ENCODE data around the gene MCM3. TPM values are rescaled to one million over a fixed set of nuclear protein-coding genes. Genes with fewer than 3 reads are reported as not detected.

MCM3 gene
- total and polyA plus RNA-seq, 2 of the 4 experiments (the other 2 are of a cell fraction), result 54.6 to 66.5 TPM

DNA sequence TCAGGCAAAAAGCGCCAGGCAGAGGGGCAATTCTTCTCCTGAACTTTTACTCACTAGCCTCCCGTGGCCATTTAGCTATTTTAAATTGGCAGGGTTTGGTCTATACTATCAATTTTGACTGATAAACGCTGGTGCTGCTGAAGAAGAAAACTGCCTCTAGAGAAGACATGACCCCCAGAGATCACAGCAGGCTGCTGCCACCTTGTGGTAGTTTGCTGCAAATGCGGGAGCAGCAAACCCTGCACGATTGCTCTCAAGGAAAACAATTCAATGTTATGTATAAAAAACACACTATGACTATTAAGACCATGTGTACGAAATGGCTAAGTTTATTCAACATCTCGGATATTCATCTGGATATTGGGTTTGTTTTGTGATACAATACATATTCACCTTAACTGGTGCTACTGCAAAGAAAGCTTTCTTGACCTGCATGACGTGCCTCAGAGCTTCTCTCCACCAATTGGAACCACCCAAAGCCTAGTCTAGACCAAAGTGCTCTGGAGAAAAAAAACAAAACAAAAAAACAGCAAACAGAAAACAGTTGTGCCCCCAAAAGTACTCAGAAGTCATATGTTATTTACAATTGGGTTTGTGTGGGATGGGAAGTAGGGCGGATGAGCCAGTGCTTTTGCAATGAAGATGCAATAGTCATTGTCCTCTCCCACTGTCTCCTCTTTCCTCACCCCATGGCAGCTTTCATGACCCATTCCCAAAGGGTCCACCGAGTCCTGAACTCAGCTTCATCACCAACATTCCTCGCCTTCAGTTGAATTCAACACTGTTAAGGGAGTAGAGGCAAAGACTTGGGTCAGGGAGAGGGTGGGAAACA lies 20.6 kb downstream of the MCM3 start:
- H3K9me1 ChIP-seq (ENCODE audit: insufficient read depth, low read length), result peaks cover 8% of the 10 kb centered on the region
- no peaks in the 10 kb centered on the region for H3K9me3 ChIP-seq (ENCODE audit: control insufficient read depth, insufficient read depth, low read length)
- H3K79me1 ChIP-seq (ENCODE audit: low read depth in 1 of 2, low read length in 2 of 2), result no peaks in the 10 kb centered on the region
- intact Hi-C loops (cut with micrococcal nuclease) (loop anchor here (1.0 to 2.0 kb wide), 6 partner anchors 101 to 409 kb away; partner anchors contain the start of gene PKHD1), dilution Hi-C loops (cut with HindIII; ENCODE audit: low sequenced_read_pairs, unreplicated experiment) (no loop called here), in situ Hi-C loops (cut with MboI; ENCODE audit: low sequenced_read_pairs) (loop anchor here (5.0 kb wide), 1 partner anchor 102 kb away; no protein-coding TSS in a partner anchor)
- no peak overlapping the region for H2AK9ac ChIP-seq (replicated peaks; ENCODE audit: low read depth, low read length, poor library complexity)
- H2BK20ac ChIP-seq (ENCODE audit: low read depth, low read length), result no peak overlapping the region
- no peak overlapping the region for H2BK5ac ChIP-seq (ENCODE audit: low read depth, low read length, poor library complexity, severe bottlenecking)
- no peak overlapping the region for H3K27ac ChIP-seq (ENCODE audit: insufficient read depth, low read length)
- CTCF ChIA-PET, result interaction anchor here (0.9 to 1.9 kb wide), 7 partner anchors 22 to 136 kb away, joined by 3 to 7 read pairs (median 4); no protein-coding TSS in a partner anchor
- H4K91ac ChIP-seq (ENCODE audit: insufficient read depth, low read depth, low read length), result no peak overlapping the region
- H3K23ac ChIP-seq (ENCODE audit: low read depth, low read length), result no peak overlapping the region
- no CpG with 5 or more reads among the region's 11 CpGs for WGBS, 2 experiments (ENCODE audit: extremely low coverage in 2 of 2, insufficient read length in 1 of 2)
- BruUV-seq (replicated peaks), result no TSS peak
- H2AK5ac ChIP-seq (ENCODE audit: low read depth, low read length), result no peak overlapping the region
- DNase-seq, result peak; percentile 74
- H2BK120ac ChIP-seq (ENCODE audit: low read depth, low read length), result no peak overlapping the region
- H3K36me3 ChIP-seq (ENCODE audit: control insufficient read depth, insufficient read depth, low read length), result peaks cover 23% of the 10 kb centered on the region
- H2AFZ ChIP-seq (replicated peaks; ENCODE audit: low read length, poor library complexity), result no peak overlapping the region
- peak; percentile 74 for ATAC-seq (ENCODE audit: low read depth)
- no peak overlapping the region for H2BK15ac ChIP-seq (ENCODE audit: low read depth, low read length)
- no peak overlapping the region for H3K56ac ChIP-seq (ENCODE audit: extremely low read depth, insufficient read depth, low read length)
- H3K14ac ChIP-seq (replicated peaks; ENCODE audit: low read depth, low read length), result no peak overlapping the region
- H4K8ac ChIP-seq (ENCODE audit: low read depth in 2 of 2, low read length in 2 of 2), result no peak overlapping the region
- H3K9ac ChIP-seq (ENCODE audit: low read depth, low read length), result no peak overlapping the region
- H3K27me3 ChIP-seq (ENCODE audit: control insufficient read depth, insufficient read depth, low read length), result no peaks in the 10 kb centered on the region
- TF ChIP-seq, protein P1, sequence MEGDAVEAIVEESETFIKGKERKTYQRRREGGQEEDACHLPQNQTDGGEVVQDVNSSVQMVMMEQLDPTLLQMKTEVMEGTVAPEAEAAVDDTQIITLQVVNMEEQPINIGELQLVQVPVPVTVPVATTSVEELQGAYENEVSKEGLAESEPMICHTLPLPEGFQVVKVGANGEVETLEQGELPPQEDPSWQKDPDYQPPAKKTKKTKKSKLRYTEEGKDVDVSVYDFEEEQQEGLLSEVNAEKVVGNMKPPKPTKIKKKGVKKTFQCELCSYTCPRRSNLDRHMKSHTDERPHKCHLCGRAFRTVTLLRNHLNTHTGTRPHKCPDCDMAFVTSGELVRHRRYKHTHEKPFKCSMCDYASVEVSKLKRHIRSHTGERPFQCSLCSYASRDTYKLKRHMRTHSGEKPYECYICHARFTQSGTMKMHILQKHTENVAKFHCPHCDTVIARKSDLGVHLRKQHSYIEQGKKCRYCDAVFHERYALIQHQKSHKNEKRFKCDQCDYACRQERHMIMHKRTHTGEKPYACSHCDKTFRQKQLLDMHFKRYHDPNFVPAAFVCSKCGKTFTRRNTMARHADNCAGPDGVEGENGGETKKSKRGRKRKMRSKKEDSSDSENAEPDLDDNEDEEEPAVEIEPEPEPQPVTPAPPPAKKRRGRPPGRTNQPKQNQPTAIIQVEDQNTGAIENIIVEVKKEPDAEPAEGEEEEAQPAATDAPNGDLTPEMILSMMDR (conservative IDR thresholded peaks at IDR 0.05; ENCODE audit: low read depth, low read length), result peak; percentile 96
- peak; percentile 87 for TF ChIP-seq RAD21 (IDR thresholded peaks at IDR 0.05; ENCODE audit: low read length)
- no peak for TF ChIP-seq RFX5 (IDR thresholded peaks at IDR 0.05; ENCODE audit: low read depth, low read length)
- TF ChIP-seq USF2 (IDR thresholded peaks at IDR 0.05; ENCODE audit: low read depth, low read length), result no peak
- no peak for TF ChIP-seq RCOR1 (IDR thresholded peaks at IDR 0.05; ENCODE audit: insufficient replicate concordance, low read length)
- peak; percentile 85 for TF ChIP-seq SMC3 (IDR thresholded peaks at IDR 0.05; ENCODE audit: low read depth, low read length)
- no peak for TF ChIP-seq BHLHE40 (IDR thresholded peaks at IDR 0.05; ENCODE audit: low read depth, low read length)
- TF ChIP-seq MAZ (IDR thresholded peaks at IDR 0.05; ENCODE audit: borderline replicate concordance, low read depth, low read length), result peak; percentile 69; the same call in 1 of the 2 replicates
- no peak for TF ChIP-seq MXI1 (IDR thresholded peaks at IDR 0.05; ENCODE audit: borderline replicate concordance, low read depth, low read length)
- TF ChIP-seq NFE2L2 (IDR thresholded peaks at IDR 0.05; ENCODE audit: low read depth, low read length), result no peak
- no peak for TF ChIP-seq CEBPB (IDR thresholded peaks at IDR 0.05; ENCODE audit: low read depth, low read length)
- no peak overlapping the region for H4K5ac ChIP-seq (ENCODE audit: low read depth, low read length)
- H3K4me2 ChIP-seq (ENCODE audit: low read depth, low read length), result no peak overlapping the region
- H3K18ac ChIP-seq (ENCODE audit: low read depth, low read length), result no peak overlapping the region
- no peak overlapping the region for H3K4me3 ChIP-seq (ENCODE audit: insufficient read depth, low read depth, low read length)
- H3K4me1 ChIP-seq (ENCODE audit: control insufficient read depth, insufficient read depth, low read length), result peaks cover 12% of the 10 kb centered on the region; the same call in 1 of the 2 replicates
- H4K20me1 ChIP-seq (ENCODE audit: insufficient read depth, low read length), result peaks cover 6% of the 10 kb centered on the region
- POLR2A ChIA-PET (ENCODE audit: unreplicated experiment), result no interaction called here
- H3K4ac ChIP-seq (ENCODE audit: low read depth, low read length), result no peak overlapping the region

Measured in IMR-90 (cell line).